HG02938 (cell line): ENCODE results near the gene UTP3.
"Not testable (repeated sequence)": the region's sequence is repeated elsewhere in the genome, so short reads cannot be mapped to it uniquely, and the experiment has no call there.

ENCODE experiments used
- ATAC-seq: cut with Tn5 transposase; IDR thresholded peaks from one replicate; pipeline ENCODE4 v1.9.1; 2021; ENCODE audit warnings: mild to moderate bottlenecking, moderate library complexity; ENCODE audit not compliant: unreplicated experiment

The UTP3 gene

DNA sequence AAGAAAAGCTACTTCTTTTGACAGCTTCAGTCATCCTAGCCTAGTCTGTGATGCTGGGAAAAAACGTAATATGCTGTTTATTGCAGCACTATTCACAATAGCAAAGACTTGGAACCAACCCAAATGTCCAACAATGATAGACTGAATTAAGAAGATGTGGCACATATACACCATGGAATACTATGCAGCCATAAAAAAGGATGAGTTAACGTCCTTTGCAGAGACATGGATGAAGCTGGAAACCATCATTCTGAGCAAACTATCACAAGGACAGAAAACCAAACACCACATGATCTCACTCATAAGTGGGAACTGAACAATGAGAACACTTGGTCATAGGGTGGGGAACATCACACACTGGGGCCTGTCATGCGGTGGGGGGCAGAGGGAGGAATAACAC lies 6.2 kb upstream of the UTP3 start:
- not testable (repeated sequence) for ATAC-seq

DNA sequence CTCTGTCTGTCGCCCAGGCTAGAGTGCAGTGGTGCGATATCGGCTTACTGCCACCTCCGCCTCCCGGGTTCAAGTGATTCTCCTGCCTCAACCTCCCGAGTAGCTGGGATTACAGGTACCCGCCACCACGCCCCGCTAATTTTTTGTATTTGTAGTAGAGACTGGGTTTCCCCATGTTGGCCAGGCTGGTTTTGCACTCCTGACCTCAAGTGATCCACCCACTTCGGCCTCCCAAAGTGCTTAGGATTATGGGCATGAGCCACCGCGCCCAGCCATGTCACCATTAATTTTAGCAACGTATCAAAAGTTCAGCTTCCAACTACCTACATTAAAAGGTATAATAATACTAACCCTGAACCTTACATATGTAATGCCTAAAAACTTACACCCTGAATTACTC lies 940 bp upstream of the UTP3 start:
- ATAC-seq = no peak

DNA sequence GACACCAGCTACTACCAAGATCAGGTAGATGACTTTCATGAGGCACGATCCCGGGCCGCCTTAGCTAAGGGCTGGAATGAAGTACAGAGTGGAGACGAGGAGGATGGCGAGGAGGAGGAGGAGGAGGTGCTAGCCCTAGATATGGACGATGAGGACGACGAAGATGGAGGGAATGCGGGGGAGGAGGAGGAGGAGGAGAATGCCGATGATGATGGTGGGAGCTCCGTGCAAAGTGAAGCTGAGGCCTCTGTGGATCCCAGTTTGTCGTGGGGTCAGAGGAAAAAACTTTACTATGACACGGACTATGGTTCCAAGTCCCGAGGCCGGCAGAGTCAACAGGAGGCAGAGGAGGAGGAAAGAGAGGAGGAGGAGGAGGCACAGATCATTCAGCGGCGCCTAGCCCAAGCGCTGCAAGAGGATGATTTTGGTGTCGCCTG lies 481 bp downstream of the UTP3 start:
- ATAC-seq = peak; percentile 5

DNA sequence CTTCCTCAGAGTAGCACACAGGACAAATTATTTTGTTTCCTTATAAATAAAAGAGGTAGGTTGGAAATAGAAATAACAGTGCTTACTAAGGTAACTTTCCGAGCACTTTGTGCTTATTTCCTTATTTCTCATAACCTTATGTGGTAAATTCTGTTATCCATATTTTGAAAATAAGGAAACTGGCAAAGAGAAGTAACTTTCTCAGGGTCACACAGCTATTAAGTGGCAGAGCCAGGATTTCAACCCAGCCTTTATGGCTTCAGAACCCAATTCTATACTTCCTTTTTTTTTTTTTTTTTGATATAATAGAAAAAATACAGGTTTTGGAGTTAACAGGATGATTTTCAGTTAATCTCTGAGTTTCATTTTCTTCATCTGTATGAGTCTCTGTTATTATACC lies 3.3 kb downstream of the UTP3 start:
- ATAC-seq = no peak

DNA sequence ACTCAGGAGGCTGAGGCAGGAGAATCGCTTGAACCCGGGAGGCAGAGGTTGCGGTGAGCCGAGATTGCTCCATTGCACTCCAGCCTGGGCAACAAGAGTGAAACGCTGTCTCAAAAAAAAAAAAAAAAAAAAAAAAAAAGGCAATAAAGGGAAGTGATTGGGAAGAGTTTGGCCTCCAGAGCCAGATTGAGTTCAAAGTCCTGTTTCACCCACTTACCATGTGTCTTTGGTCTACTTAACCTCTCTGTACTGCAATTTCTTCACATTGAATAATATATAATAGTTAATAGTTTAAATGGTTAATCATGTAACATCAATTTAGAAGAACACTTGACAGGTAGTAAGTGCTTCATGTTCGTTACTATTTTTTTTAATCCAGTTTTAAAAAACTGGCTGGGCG lies 6.3 kb downstream of the UTP3 start:
- ATAC-seq = not testable (repeated sequence)

DNA sequence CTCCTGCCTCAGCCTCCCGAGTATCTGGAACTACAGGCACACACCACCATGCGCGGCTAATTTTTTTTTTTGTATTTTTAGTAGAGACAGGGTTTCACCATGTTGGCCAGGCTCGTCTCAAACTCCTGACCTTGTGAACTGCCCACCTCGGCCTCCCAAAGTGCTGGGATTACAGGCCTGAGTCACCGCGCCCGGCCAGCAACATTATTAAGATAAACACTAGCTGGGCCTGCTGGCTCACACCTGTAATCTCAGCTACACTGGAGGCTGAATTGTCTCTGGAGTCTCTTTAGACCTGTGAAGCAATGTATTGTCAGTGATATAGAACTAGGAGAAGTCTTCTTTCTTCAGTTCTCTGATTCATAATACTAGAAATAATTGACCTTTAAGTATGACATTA lies 10.1 kb downstream of the UTP3 start:
- ATAC-seq = not testable (repeated sequence)

DNA sequence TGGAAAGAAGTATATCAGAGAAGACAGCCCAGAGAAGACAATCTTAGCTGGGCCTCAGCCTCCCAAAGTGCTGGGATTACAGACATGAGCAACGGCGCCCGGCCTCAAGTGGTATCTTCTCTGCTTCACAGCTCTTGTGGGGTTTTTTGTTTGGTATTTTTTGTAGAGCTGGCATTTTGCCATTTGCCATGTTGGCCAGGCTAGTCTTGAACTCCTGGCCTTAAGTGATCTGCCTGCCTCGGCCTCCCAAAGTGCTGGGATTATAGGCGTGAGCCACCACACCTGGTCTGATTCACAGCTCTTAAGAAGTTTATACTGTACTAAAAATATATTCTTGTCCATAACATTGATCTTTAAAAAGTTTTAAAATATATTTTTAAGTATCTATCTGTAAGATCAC lies 12.4 kb downstream of the UTP3 start:
- ATAC-seq = no peak

DNA sequence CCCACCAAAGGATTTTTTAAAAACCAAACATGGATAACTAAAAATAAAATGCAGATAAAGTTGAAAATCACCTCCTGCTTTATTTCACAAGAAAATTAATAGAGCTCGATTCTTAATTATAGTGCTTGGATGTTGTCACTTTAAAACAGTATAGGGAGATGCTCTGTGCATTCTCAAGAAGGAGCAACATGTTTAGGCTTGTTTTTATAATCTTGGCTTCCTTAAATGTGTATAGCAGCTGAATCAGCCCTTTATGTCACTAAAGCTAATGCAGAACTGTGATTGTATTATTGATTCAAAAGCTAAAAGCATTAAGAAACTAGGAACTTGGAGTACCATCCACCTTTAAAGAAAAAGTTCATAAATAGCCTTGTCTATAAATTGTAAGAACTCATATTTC lies 12.9 kb downstream of the UTP3 start:
- no peak for ATAC-seq

DNA sequence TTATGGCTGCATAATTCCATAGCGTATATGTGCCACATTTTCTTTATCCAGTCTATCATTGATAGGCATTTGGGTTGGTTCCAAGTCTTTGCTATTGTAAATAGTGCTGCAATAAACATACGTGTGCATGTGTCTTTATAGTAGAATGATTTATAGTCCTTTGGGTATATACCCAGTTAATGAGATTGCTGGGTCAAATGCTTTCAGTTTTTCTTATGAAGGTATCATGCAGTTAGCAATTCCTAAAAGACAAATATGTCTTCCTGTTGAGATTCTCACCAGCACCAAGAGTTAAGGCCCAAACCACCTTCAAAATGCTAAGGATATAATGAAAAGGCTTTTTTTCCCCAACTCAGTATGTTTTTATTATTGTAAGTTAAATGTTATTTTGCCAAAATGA lies 14.3 kb downstream of the UTP3 start:
- not testable (repeated sequence) for ATAC-seq

DNA sequence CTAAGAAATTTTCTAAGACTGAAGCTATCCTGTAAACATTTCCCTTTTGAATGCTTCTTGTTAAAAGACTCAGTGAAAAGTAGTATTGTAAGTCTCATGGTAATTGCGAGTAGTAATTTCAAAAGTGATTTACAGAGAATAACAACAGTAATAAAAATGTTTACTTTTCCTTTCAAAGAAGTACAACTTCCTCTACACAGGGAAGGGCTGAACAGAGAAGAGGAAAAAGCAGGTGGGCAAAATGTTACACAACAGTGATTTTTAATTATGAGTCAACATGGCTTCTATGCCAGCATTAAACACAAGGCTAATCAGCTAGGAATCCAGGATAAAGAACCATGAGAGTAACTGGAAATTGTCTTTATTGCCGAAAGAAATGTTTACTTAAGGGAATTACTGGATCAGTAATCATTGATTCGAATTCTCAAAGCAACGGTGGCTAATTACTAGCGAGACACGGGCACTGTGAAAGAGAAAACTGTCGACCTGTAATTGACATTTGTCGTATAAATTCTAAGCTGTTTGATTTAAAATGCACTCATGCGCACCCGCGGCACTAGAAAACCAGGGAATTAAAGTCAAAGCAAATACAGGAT lies 15.4 kb downstream of the UTP3 start:
- ATAC-seq = no peak

DNA sequence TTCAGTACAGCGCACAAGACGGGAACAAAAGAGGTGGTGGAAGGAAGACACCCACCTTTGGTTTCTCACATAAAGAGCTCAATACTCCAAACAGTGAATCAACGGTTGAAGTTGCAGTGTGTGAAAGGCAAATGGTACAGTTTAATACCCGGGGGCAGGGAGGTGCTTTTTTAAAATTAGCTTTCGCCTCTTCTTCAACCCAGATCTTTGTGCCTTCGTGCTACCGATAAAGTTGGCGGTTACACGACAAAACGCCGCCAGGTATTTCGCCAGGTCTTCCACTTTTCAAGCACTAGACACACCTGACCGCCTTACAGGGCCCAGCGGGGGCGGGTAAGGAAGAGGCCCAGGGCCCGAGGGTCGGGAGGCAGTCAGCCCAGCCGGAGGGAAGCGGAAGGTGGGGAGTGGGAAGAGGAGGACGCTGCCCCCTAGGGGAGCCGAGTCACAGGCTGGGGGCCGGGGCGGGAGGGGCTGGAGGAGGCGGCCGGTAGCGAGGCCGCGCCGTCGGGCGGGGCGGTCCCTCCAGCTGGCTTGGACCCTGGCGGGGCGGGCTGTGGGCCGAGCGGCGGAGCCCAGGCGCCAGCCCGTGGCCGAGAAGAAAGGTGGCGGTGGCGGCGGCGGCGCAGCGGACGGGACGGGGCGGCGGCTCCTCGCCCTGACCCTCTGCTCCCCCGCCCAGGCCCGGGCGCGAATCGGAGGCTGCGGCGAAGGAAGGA lies 16.0 kb downstream of the UTP3 start:
- ATAC-seq = peak; percentile 53

DNA sequence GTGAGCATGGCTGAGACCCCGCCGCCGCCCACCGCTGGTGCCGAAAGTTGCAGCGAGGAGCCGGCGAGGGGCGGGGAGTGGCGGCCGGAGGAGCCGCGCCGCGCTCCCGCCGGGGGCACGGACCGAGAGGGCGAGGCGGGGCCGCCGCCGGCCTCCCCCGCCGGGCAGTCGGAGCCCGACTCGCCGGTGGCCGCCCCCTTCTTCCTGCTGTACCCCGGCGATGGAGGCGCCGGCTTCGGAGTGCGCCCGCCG lies 16.5 kb downstream of the UTP3 start:
- peak; percentile 36 for ATAC-seq

DNA sequence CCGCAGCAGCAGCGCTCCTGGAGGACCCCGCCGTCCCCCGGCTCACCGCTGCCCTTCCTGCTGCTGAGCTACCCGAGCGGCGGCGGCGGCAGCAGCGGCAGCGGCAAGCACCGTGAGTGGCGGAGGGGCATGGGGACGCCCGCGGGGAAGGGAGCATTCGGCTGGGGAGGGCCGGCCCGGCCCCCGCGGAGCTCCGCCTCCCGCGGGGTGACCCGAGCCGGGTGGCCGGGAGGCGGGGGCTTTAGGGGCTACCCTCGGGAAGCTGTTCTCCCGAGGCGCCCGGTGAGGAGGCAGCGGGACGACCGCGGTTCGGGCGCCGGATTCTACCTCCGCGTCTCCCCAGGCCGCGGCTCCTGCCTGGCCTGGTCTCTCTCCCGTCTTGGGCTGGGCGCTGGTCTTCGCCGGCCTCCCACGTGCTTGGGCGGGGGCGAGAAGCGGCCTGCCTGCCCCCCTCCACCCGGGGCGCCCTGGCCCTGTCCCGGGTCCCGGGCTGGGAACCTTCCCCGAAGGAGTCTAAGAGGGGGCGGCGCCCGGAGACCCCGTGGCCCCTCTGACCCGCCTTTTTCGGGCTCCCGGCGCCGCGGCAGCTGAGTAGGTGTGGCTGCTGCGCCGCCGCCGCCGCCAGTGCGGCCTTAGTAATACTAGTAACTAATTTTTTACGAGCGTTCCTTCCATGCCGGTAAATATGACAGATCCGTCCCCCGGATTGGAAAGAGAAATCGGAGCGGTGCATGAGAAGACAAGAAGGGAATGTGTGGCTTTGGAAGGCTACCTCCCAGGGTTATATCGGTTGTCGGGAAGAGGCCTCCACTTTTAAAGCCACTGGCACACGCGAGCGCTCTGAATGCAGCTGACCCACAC lies 17.1 kb downstream of the UTP3 start:
- ATAC-seq = peak; percentile 57

DNA sequence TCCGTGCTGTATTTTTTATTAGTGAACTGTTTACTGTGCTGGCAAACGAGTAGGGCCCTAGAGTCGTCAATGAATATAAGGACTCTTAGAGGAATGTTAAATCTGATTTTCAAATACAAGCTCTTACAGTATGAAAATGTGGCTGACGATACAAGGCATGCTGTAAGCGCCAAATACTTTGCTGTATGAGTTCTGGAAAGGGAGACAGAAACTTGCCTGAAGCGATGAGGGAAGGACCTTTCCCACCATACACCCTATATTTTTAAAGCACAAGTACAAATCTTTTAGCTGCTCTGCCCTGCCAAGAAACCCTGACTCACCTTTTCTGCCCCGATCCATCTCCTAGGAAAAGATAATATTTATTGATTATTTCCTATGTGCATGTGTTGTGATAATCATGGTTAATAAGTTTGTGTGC lies 17.7 kb downstream of the UTP3 start:
- no peak for ATAC-seq

DNA sequence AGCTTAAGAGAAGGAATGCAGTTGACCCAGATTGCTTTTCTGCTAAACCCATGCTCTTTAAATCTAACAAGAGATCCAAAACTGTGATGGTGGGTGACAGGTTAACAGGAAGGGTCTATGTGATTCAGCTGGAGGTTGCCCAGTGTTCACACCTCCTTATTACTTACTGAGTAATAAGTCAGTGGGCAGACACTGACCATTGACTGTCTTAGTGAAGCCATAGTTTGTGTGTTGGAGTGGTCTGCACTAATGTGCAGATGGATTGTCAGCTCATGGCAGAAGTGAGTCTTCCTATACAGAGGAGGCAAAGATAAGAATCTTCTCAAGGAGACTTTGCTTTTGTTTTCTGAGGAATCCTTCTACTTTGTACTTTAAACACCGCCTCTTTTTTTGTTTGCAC lies 18.2 kb downstream of the UTP3 start:
- no peak for ATAC-seq

DNA sequence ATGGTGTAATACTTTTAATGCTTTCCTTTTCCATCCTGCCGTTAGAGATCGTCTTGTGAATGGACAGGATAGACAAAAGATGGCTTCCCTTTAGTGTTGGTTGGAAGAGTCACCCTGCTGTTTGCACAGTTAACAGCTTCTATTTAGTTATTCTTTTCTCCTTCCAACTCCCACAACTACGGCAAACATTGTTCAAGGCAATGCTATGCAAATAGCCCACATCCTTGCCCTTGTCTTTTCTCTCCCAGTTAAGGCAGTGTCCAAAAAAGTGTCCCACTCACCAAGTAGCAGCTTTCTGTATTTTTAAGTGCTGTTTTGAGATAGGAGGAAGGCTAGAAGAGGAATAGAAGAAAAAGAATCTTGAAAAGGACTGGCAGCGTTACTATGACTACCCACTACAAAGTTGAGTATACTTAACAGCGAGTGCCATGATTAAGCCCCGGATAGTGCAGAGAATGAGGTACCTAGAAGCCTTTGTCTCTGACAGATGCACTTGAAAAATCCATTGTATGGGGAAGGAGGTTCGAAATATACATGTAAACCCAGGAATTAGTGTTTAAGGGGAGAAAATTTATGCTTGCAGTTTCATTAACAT lies 21.4 kb downstream of the UTP3 start:
- no peak for ATAC-seq

DNA sequence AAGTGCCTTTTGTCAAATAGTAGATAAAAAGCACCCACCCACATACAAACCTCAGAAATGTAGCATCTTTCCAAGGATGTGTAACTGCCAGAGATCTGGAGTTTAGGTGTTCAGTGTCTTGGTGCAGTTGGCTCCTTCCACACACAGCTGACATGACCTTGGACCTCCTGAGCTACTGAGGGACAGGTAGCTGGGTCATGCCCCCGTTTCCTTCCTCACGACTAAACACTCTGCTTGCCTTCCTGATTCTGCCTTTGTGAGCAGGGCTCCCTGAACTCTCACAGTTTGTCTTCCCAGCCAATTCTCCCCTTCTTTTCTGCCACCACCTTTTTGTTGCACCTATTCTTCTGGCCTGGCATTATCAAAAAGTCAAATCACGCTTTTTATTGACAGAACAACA lies 23.3 kb downstream of the UTP3 start:
- ATAC-seq = no peak

DNA sequence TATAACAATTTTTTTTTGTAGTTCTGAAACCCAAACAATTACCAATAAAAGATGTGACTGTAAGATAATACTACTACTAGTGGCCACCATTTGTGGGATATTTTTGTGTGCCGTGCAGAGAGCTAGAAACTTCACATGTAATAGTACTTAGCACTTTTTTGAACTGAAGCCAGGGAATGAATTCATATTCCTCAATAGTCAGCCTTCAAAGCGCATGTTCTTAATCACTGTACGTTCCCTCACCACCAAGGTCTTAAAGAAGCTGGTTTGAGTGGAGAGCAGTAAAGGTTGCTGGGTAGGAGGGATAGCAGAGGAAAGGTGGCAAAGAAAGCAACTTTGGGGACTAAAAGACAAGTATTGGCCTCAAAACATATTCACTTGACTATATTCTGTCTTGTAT lies 23.8 kb downstream of the UTP3 start:
- ATAC-seq = no peak

DNA sequence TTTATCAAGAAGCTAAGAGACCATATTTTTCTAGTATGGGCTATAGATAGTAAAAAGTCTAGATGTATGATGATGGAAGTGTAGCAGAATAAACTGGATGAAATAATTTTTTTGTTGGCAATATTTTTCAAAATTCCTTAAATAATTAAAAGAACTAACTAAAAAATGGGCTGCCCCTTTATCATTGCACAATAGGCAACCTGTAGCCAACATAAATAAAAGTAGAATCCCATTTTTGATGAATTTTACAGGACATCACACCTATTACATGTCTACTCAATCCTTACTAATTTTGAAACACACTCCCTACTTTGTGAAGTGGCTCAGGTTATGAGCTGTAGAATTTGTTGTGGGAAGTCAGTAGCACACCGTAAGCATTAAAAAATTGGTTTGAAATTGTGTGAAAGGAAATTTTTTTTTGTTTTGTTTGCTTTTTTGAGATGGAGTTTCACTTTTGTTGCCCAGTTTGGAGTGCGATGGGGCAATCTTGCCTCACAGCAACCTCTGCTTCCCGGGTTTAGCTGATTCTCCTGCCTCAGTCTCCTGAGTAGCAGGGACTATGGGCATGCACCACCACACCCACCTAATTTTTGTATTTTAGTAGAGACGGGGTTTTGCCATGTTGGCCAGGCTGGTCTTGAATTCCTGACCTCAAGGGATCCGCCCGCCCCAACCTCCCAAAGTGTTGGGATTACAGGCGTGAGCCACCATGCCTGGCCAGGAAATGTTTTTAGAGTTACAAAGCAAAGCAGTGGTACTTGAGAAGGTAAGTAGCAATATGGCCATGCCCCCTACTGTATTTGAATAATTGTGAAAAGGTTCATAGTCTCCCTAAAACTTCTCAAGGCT lies 24.5 kb downstream of the UTP3 start:
- no peak for ATAC-seq

DNA sequence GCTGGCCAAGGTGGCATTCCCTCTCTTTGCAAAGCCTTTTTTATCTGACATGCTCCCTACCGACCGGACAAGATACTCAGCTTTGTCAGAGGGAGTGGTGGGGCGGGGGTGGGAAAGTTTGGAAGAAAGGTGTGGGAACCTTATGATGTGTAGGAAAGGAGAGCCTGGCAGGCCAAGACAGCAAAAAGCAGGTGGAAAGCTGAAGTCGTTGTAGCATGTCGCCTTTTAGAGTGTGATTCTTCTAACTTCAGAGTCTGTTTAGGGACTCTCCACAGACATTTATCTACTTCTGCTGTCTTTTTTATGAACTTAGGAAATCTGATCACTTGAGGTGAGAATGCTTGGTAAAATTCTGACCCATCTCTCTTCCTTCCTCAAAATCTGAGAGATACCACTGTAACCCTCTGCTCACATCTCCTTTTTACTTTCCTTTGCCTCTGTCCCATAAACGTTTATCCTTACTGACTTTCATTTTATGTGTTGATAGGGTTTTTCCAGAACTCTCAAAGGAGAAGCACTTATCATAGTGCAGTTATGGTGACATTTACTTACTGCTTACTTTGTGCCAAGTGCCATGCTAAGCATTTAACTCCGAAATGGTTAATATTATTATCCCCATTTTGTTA lies 25.2 kb downstream of the UTP3 start:
- ATAC-seq = peak; percentile 40
